Neural cell (in vitro differentiated cells): ENCODE results near the gene AMY1B.
"Not testable (repeated sequence)": the region's sequence is repeated elsewhere in the genome, so short reads cannot be mapped to it uniquely, and the experiment has no call there.

Experiments used
- EZH2 ChIP-seq: fragments of 200-600, 300-800 bp; shearing (Covaris generic), sonication (generic); IDR thresholded peaks from 2 replicates; pipeline ENCODE4 v1.6.1; 2014; ENCODE audit warnings: antibody characterized with exemption, low read length, borderline replicate concordance, mild to moderate bottlenecking; ENCODE audit not compliant: insufficient read depth, poor library complexity, severe bottlenecking
- MXI1 ChIP-seq: fragments of 450-650 bp; conservative IDR thresholded peaks from 2 replicates; pipeline ENCODE4 v1.6.1; 2014; ENCODE audit warnings: antibody characterized with exemption, mild to moderate bottlenecking; ENCODE audit not compliant: poor library complexity, severe bottlenecking

DNA sequence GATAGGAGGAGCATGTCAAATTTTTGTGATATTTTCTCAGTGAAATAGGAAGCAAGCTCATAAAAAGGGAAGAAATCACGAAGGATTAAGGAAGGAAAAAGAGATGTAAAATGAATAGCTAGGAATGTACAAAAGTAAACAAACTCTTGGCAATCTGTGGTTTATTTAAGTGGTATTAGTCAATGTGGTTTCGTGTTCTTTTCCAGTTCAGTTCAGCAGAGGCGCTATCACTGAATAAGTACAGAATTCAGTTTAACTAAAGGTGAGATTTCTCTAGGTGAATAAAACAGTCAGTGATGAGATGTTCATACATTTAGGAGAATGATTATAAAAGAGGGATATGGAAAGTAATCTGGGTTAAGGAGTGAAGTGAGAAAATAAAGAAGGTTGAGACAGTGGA is 52.1 kb downstream of the AMY1B start:
- not testable (repeated sequence) for TF ChIP-seq EZH2, MXI1
